Measurements from ENCODE around the gene SKIL. TPM values are rescaled to one million over a fixed set of nuclear protein-coding genes. Genes with fewer than 3 reads are reported as not detected.

The SKIL gene
- total and polyA plus RNA-seq, 2 donors from 2014 or later: 5.6 to 68.2 TPM

DNA sequence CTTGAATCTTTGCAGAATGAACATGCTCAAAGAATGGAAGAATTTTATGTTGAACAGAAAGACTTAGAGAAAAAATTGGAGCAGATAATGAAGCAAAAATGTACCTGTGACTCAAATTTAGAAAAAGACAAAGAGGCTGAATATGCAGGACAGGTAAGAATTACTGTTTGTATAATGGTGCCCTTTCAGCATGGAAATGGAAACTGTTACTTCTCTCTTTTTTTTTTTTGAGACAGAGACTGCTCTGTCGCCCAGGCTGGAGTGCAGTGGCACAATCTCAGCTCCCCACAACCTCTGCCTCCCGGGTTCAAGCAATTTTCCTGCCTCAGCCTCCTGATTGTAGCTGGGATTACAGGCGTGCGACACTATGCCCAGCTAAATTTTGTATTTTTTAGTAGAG, 33.6 kb downstream of the SKIL start:
- H3K4me1 ChIP-seq (ENCODE audit: control insufficient read depth in 2 of 3, insufficient read depth in 2 of 3, low read depth in 1 of 3, low read length in 3 of 3): no peaks in the 10 kb centered on the region
- no peak overlapping the region for H3K27ac ChIP-seq (ENCODE audit: low read depth in 2 of 2, low read length in 2 of 2)
- H3K9me3 ChIP-seq (ENCODE audit: control insufficient read depth in 2 of 3, insufficient read depth in 1 of 3, low read length in 3 of 3): no peaks in the 10 kb centered on the region
- intact Hi-C loops (cut with DNase I): no loop called here
- TF ChIP-seq CTCF (IDR thresholded peaks at IDR 0.05; ENCODE audit: borderline replicate concordance, extremely low read depth, insufficient read depth): no peak
- H3K36me3 ChIP-seq (ENCODE audit: control insufficient read depth in 2 of 3, insufficient read depth in 3 of 3, low read length in 3 of 3): peaks cover 0 to 15% (median 10%) of the 10 kb centered on the region in 3 donors
- no peak overlapping the region for H3K4me3 ChIP-seq (ENCODE audit: low read length in 3 of 3)
- H3K27me3 ChIP-seq (ENCODE audit: control insufficient read depth, insufficient read depth, low read length): no peaks in the 10 kb centered on the region
- no peak for FAIRE-seq
- no peak for DNase-seq
- H3K9ac ChIP-seq (ENCODE audit: low read length in 3 of 3): no peak overlapping the region

GRCh38 chr3:170397685-170398084, 40.2 kb downstream of the SKIL start:
- no peak for TF ChIP-seq CTCF (IDR thresholded peaks at IDR 0.05; ENCODE audit: borderline replicate concordance, extremely low read depth, insufficient read depth)
- intact Hi-C loops (cut with DNase I): no loop called here

DNA sequence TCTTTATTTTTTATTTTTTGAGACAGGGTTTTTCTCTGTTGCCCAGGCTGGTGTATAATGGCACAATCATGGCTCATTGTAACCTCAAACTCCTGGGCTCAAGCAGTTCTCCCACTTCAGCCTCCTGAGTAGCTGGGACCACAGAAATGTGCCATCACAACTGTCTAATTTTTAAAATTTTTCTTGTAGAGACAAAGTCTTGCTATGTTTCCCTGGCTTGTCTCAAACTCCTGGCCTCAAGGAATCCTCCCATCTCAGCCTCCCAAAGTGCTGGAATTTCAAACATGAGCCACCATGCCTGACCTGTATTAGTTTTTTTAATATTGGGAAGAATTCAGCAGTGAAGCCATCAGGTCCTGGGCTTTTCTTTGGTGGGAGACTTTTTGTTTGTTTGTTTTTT, 47.6 kb downstream of the SKIL start:
- H3K9ac ChIP-seq (ENCODE audit: low read length in 3 of 3): no peak overlapping the region
- no peaks in the 10 kb centered on the region for H3K9me3 ChIP-seq (ENCODE audit: control insufficient read depth in 2 of 3, insufficient read depth in 1 of 3, low read length in 3 of 3)
- no peak overlapping the region for H3K27ac ChIP-seq (ENCODE audit: low read depth in 2 of 2, low read length in 2 of 2)
- H3K27me3 ChIP-seq (ENCODE audit: control insufficient read depth, insufficient read depth, low read length): no peaks in the 10 kb centered on the region
- no peak overlapping the region for H3K4me3 ChIP-seq (ENCODE audit: low read length in 3 of 3)
- no peaks in the 10 kb centered on the region for H3K4me1 ChIP-seq (ENCODE audit: control insufficient read depth in 2 of 3, insufficient read depth in 2 of 3, low read depth in 1 of 3, low read length in 3 of 3)
- no peak for TF ChIP-seq CTCF (IDR thresholded peaks at IDR 0.05; ENCODE audit: borderline replicate concordance, extremely low read depth, insufficient read depth)
- no peaks in the 10 kb centered on the region for H3K36me3 ChIP-seq (ENCODE audit: control insufficient read depth in 2 of 3, insufficient read depth in 3 of 3, low read length in 3 of 3)
- intact Hi-C loops (cut with DNase I): loop anchor here (10.0 kb wide), 1 partner anchor 90 kb away; no protein-coding TSS in a partner anchor
- FAIRE-seq (no peak), DNase-seq (no peak)

More at GRCh38 chr3:170397685-170398084, 40.2 kb downstream of the SKIL start:
- Histone ChIP-seq H3K4me1 (ENCODE audit: control insufficient read depth in 2 of 3, insufficient read depth in 2 of 3, low read depth in 1 of 3, low read length in 3 of 3) (no peaks in the 10 kb centered on the region), H3K27ac (ENCODE audit: low read depth in 2 of 2, low read length in 2 of 2) (no peak overlapping the region), H3K27me3 (ENCODE audit: control insufficient read depth, insufficient read depth, low read length) (no peaks in the 10 kb centered on the region), H3K9ac (ENCODE audit: low read length in 3 of 3) (no peak overlapping the region), H3K36me3 (ENCODE audit: control insufficient read depth in 2 of 3, insufficient read depth in 3 of 3, low read length in 3 of 3) (peaks cover 0 to 4% (median 3%) of the 10 kb centered on the region in 3 donors), H3K9me3 (ENCODE audit: control insufficient read depth in 2 of 3, insufficient read depth in 1 of 3, low read length in 3 of 3) (no peaks in the 10 kb centered on the region), H3K4me3 (ENCODE audit: low read length in 3 of 3) (no peak overlapping the region)
- no peak for DNase-seq
- FAIRE-seq: no peak
